ENCODE results near the gene ASCL4. TPM values are rescaled to one million over a fixed set of nuclear protein-coding genes. Genes with fewer than 3 reads are reported as not detected.

ASCL4 gene
- total and polyA plus RNA-seq, 10 donors, result 0.03 to 0.13 (median 0.05) TPM; not detected in 7

DNA sequence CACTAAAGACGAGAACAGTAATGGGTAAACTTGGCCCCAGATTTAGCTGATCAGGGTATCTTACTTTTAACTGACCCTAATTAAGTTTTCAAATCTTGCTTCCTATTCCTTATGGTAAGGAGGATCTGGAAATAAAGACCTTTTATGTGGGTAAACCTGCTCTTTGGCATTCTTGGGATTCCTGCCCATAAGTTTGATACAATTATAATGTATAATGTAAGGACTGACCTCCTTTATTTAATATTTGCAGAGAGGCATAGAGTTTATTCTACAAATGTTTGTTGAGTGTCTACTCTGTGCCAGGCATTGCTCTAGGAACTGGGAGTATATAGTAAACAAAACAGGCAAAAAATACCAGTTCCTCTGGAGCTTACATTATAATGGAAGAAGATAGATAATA is 9.2 kb upstream of the ASCL4 start:
- no peak overlapping the region for H3K27ac ChIP-seq
- no peaks in the 10 kb centered on the region for H3K36me3 ChIP-seq
- peaks cover 0 to 11% (median 7%) of the 10 kb centered on the region in 6 donors for H3K4me1 ChIP-seq
- whole genome bisulfite sequencing, 5 donors, result 79 to 95% (median 83%) methylated on average over 1 of the region's 1 CpG
- TF ChIP-seq, protein P1, sequence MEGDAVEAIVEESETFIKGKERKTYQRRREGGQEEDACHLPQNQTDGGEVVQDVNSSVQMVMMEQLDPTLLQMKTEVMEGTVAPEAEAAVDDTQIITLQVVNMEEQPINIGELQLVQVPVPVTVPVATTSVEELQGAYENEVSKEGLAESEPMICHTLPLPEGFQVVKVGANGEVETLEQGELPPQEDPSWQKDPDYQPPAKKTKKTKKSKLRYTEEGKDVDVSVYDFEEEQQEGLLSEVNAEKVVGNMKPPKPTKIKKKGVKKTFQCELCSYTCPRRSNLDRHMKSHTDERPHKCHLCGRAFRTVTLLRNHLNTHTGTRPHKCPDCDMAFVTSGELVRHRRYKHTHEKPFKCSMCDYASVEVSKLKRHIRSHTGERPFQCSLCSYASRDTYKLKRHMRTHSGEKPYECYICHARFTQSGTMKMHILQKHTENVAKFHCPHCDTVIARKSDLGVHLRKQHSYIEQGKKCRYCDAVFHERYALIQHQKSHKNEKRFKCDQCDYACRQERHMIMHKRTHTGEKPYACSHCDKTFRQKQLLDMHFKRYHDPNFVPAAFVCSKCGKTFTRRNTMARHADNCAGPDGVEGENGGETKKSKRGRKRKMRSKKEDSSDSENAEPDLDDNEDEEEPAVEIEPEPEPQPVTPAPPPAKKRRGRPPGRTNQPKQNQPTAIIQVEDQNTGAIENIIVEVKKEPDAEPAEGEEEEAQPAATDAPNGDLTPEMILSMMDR (IDR thresholded peaks at IDR 0.05 in 8 of 11, conservative IDR thresholded peaks at IDR 0.05 in 3 of 11), result no peak
- no peak for TF ChIP-seq POLR2A (IDR thresholded peaks at IDR 0.05)
- TF ChIP-seq POLR2AphosphoS5 (IDR thresholded peaks at IDR 0.05), result no peak
- H3K27me3 ChIP-seq (replicated peaks in 1 of 7), result no peaks in the 10 kb centered on the region
- H3K9me3 ChIP-seq, result no peaks in the 10 kb centered on the region
- intact Hi-C loops (cut with DNase I; ENCODE audit: low total_unique reads), result no loop called here
- no peak overlapping the region for H3K4me3 ChIP-seq
- no peak for DNase-seq

DNA sequence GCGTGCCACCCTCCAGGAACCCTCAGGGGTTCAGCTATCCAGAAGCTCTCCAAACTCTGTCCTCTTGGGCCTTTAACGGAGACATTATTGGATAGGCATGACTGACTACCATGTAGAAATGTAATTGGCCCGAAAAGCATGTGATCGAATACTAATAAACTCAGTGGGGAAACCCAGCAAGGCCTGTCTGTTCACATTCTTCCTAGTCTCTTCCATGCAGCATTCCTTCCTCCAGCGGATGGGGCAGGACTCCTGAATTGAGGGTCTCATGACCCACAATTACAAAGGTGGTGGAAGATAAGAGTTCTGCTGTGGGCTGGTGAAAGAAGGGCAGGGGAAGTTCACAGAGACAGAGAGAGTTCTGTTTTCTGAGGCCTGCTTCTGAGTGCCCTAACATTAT is 7.0 kb upstream of the ASCL4 start:
- no peak for DNase-seq
- intact Hi-C loops (cut with DNase I; ENCODE audit: low total_unique reads), result no loop called here
- Histone ChIP-seq H3K9me3 (no peaks in the 10 kb centered on the region), H3K4me1 (no peaks in the 10 kb centered on the region), H3K4me3 (no peak overlapping the region), H3K27me3 (replicated peaks in 1 of 7) (peaks cover 0 to 6% (median 0%) of the 10 kb centered on the region in 7 donors), H3K27ac (no peak overlapping the region), H3K36me3 (no peaks in the 10 kb centered on the region)
- TF ChIP-seq, protein P1 (IDR thresholded peaks at IDR 0.05 in 8 of 11, conservative IDR thresholded peaks at IDR 0.05 in 3 of 11), result no peak
- TF ChIP-seq POLR2AphosphoS5 (IDR thresholded peaks at IDR 0.05) (no peak), POLR2A (IDR thresholded peaks at IDR 0.05) (no peak)
- 83 to 92% (median 88%) methylated on average over 5 of the region's 5 CpGs for WGBS, 5 donors

GRCh38 chr12:107775093-107775721 is 703 bp downstream of the ASCL4 start:
- 2 to 7% (median 4%) methylated on average over 19 to 66 of the region's 66 CpGs for WGBS, 5 donors
- intact Hi-C loops (cut with DNase I; ENCODE audit: low total_unique reads), result no loop called here
- H3K9me3 ChIP-seq, result no peaks in the 10 kb centered on the region
- no peaks in the 10 kb centered on the region for H3K36me3 ChIP-seq
- peak overlapping the region in 7 of 8 donors; percentile 15 to 61 (median 30) for H3K4me3 ChIP-seq
- TF ChIP-seq POLR2A (IDR thresholded peaks at IDR 0.05) (no peak), POLR2AphosphoS5 (IDR thresholded peaks at IDR 0.05) (no peak)
- TF ChIP-seq, protein P1 (IDR thresholded peaks at IDR 0.05 in 8 of 11, conservative IDR thresholded peaks at IDR 0.05 in 3 of 11), result peak in 1 of 11 experiments; percentile 24
- H3K4me1 ChIP-seq, result peaks cover 7 to 42% (median 14%) of the 10 kb centered on the region in 6 donors
- peaks cover 0 to 65% (median 41%) of the 10 kb centered on the region in 7 donors for H3K27me3 ChIP-seq (replicated peaks in 1 of 7)
- H3K27ac ChIP-seq, result no peak overlapping the region
- DNase-seq, result peak; percentile 76

DNA sequence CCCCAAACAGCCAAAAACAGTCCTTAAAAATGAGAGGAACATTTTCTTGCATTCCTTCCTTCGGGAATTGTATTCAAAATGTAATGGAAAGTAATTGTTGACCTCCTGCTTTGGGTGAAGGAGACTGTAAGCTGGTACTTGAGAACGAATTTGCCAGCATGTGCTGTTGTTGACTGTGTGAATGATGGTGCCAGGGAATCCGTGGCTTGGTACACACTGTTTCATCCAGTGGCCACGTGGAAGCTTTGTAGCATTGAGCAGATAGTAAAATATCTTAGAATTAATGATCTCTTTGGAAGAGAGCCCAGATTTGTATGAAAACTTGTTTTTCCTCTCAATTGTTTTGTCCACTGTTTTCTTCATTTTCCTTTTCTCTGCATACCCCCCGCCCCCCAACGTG is 1.7 kb downstream of the ASCL4 start:
- H3K4me1 ChIP-seq, result peaks cover 7 to 45% (median 15%) of the 10 kb centered on the region in 6 donors
- no peaks in the 10 kb centered on the region for H3K36me3 ChIP-seq
- no peak overlapping the region for H3K4me3 ChIP-seq
- 45 to 57% (median 46%) methylated on average over 6 of the region's 6 CpGs for WGBS, 5 donors
- H3K27ac ChIP-seq, result no peak overlapping the region
- intact Hi-C loops (cut with DNase I; ENCODE audit: low total_unique reads), result no loop called here
- H3K9me3 ChIP-seq, result no peaks in the 10 kb centered on the region
- peaks cover 0 to 65% (median 41%) of the 10 kb centered on the region in 7 donors for H3K27me3 ChIP-seq (replicated peaks in 1 of 7)
- TF ChIP-seq POLR2AphosphoS5 (IDR thresholded peaks at IDR 0.05) (no peak), POLR2A (IDR thresholded peaks at IDR 0.05) (no peak)
- TF ChIP-seq, protein P1 (IDR thresholded peaks at IDR 0.05 in 8 of 11, conservative IDR thresholded peaks at IDR 0.05 in 3 of 11), result no peak
- no peak for DNase-seq

Measured in spleen (tissue), 11 donors.